ENCODE data around the gene DIPK1A.

The DIPK1A gene

GRCh38 chr1:92831762-92832536, 129.3 kb downstream of the DIPK1A start, which contains the start of gene RPL5:
Gene RPL5, plus strand, starts transcription at chr1:92832040. Its CDS starts 75 bp downstream, at chr1:92832115.
- ChIA-PET POLR2A (ENCODE audit: low non-redundant PET) (interaction anchor here (0.6 to 1.0 kb wide), 8 partner anchors 16 to 130 kb away, joined by 3 to 5 read pairs (median 4); partner anchors contain the start of gene EVI5), CTCF (interaction anchor here (0.5 to 1.0 kb wide), 6 partner anchors 13 to 350 kb away, joined by 3 to 4 read pairs (median 3); no protein-coding TSS in a partner anchor)
- peak; percentile 93 for TF ChIP-seq CTCF (conservative IDR thresholded peaks at IDR 0.05; ENCODE audit: low read depth)
- peak within 1 kb of the TSS; percentile 82 for H3K27ac ChIP-seq
- DNase-seq (ENCODE audit: low spot score): peak; percentile 97

GRCh38 chr1:92831368-92831761, 129.9 kb downstream of the DIPK1A start:
- ChIA-PET POLR2A (ENCODE audit: low non-redundant PET) (interaction anchor here (0.6 to 1.0 kb wide), 8 partner anchors 17 to 131 kb away, joined by 3 to 5 read pairs (median 4); partner anchors contain the start of gene EVI5), CTCF (interaction anchor here (0.5 to 1.0 kb wide), 5 partner anchors 12 to 349 kb away, joined by 3 read pairs; no protein-coding TSS in a partner anchor)
- DNase-seq (ENCODE audit: low spot score): no peak
- TF ChIP-seq CTCF (conservative IDR thresholded peaks at IDR 0.05; ENCODE audit: low read depth): no peak
- H3K27ac ChIP-seq: no peak overlapping the region; the same call in 1 of the 2 replicates

GRCh38 chr1:92826792-92827191, 134.5 kb downstream of the DIPK1A start:
- no peak overlapping the region for H3K27ac ChIP-seq
- TF ChIP-seq CTCF (conservative IDR thresholded peaks at IDR 0.05; ENCODE audit: low read depth): no peak
- DNase-seq (ENCODE audit: low spot score): no peak
- ChIA-PET CTCF (interaction anchor here (0.7 kb wide), 1 partner anchor 13 kb away, joined by 6 read pairs; no protein-coding TSS in a partner anchor), POLR2A (ENCODE audit: low non-redundant PET) (no interaction called here)

- POLR2A ChIA-PET (ENCODE audit: low non-redundant PET): no interaction called here
- no peak for TF ChIP-seq CTCF (conservative IDR thresholded peaks at IDR 0.05; ENCODE audit: low read depth)
- CTCF ChIA-PET: no interaction called here
- H3K27ac ChIP-seq: no peak overlapping the region
- no peak for DNase-seq (ENCODE audit: low spot score)
Observed at GRCh38 chr1:92822879-92823278, 138.4 kb downstream of the DIPK1A start.

DNA sequence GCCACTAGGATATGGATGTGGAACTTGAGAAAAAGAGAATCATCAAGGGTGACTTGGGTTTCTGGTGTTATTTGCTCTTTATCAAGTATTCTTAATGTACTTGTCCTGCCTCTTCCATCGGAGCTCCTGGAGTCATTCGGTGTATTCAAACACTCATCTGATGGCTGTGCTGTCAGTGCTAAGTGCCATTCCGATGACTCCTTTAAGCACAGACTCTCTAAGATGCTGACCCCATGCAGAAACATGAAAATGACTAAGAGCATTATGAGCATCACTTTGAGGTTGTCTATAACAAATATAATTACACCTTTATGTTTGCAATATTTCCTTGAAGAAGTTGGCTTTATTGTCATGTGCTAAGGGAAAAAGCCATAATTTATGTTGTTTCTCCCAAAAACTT, 140.7 kb downstream of the DIPK1A start:
- no peak overlapping the region for H3K27ac ChIP-seq
- no peak for TF ChIP-seq CTCF (conservative IDR thresholded peaks at IDR 0.05; ENCODE audit: low read depth)
- ChIA-PET CTCF (no interaction called here), POLR2A (ENCODE audit: low non-redundant PET) (no interaction called here)
- DNase-seq (ENCODE audit: low spot score): no peak

- DNase-seq (ENCODE audit: low spot score): no peak
- CTCF ChIA-PET: interaction anchor here (0.7 kb wide), 2 partner anchors 119 to 153 kb away, joined by 3 to 4 read pairs; no protein-coding TSS in a partner anchor
- POLR2A ChIA-PET (ENCODE audit: low non-redundant PET): no interaction called here
- TF ChIP-seq CTCF (conservative IDR thresholded peaks at IDR 0.05; ENCODE audit: low read depth): no peak
- H3K27ac ChIP-seq: no peak overlapping the region
Observed at GRCh38 chr1:92820024-92820423, 141.2 kb downstream of the DIPK1A start.
